IMR-90 (cell line): Measurements from ENCODE around the gene QRFP. TPM values are rescaled to one million over a fixed set of nuclear protein-coding genes. Genes with fewer than 3 reads are reported as not detected.

Source experiments
- ATAC-seq: fragments of 200-7000 bp; cut with Tn5 transposase; 2 replicates; pipeline ENCODE4 v1.9.1; 2020; ENCODE audit warnings: low read depth, mild to moderate bottlenecking, moderate library complexity
- BruUV-seq: library from RNA; stranded (reverse); fragments of 400-500 nt; replicated peaks from 2 replicates; lab custom pipeline; 2021; lab: Mats Ljungman, UMichigan
- CTCF ChIA-PET: fragments of 300-600 bp; formaldehyde crosslinking; extraction: SDS; loops from one replicate; lab custom pipeline; 2021; ENCODE audit warnings: antibody characterized with exemption; lab: Yijun Ruan, JAX
- POLR2A ChIA-PET: fragments of 300-600 bp; sonication (Branson Sonifier 250); formaldehyde crosslinking; loops from one replicate; lab custom pipeline; 2022; ENCODE audit warnings: antibody characterized with exemption; ENCODE audit not compliant: unreplicated experiment; lab: Charles Lee
- DNase-seq: peaks from one replicate; pipeline ENCODE4 v3.0.0; 2013
- H2AFZ ChIP-seq: replicated peaks from 2 replicates; pipeline ENCODE3; 2013; ENCODE audit warnings: low read length, mild to moderate bottlenecking; ENCODE audit not compliant: poor library complexity
- H2AK5ac ChIP-seq: 2 replicates; pipeline ENCODE4 v1.6.1; 2013; ENCODE audit warnings: low read depth, low read length, inconsistent platforms
- H2AK9ac ChIP-seq: replicated peaks from 2 replicates; pipeline ENCODE3; 2013; ENCODE audit warnings: mild to moderate bottlenecking, low read depth, low read length, moderate library complexity; ENCODE audit not compliant: poor library complexity
- H2BK120ac ChIP-seq: 2 replicates; pipeline ENCODE4 v1.6.1; 2013; ENCODE audit warnings: low read depth, low read length, inconsistent platforms
- H2BK15ac ChIP-seq: 3 replicates; pipeline ENCODE4 v1.6.1; 2013; ENCODE audit warnings: low read depth, low read length, inconsistent platforms
- H2BK20ac ChIP-seq: 2 replicates; pipeline ENCODE4 v1.6.1; 2013; ENCODE audit warnings: low read depth, mild to moderate bottlenecking, inconsistent platforms, low read length, moderate library complexity
- H2BK5ac ChIP-seq: 2 replicates; pipeline ENCODE4 v1.6.1; 2013; ENCODE audit warnings: mild to moderate bottlenecking, low read depth, low read length, inconsistent platforms; ENCODE audit not compliant: poor library complexity, severe bottlenecking
- H3K14ac ChIP-seq: replicated peaks from 2 replicates; pipeline ENCODE4 v1.6.1; 2013; ENCODE audit warnings: low read depth, low read length, inconsistent platforms
- H3K18ac ChIP-seq: 2 replicates; pipeline ENCODE4 v1.6.1; 2013; ENCODE audit warnings: low read depth, low read length, control low read depth
- H3K23ac ChIP-seq: 2 replicates; pipeline ENCODE4 v1.6.1; 2013; ENCODE audit warnings: low read depth, low read length, inconsistent platforms
- H3K27ac ChIP-seq: 2 replicates; pipeline ENCODE4 v1.5.1; 2013; ENCODE audit warnings: mild to moderate bottlenecking, control low read depth, low read length; ENCODE audit not compliant: insufficient read depth
- H3K27me3 ChIP-seq: 2 replicates; pipeline ENCODE4 v1.6.1; 2013; ENCODE audit warnings: low read length; ENCODE audit not compliant: control insufficient read depth, insufficient read depth
- H3K36me3 ChIP-seq: 2 replicates; pipeline ENCODE4 v1.6.1; 2013; ENCODE audit warnings: low read length, mixed read lengths; ENCODE audit not compliant: control insufficient read depth, insufficient read depth
- H3K4ac ChIP-seq: 2 replicates; pipeline ENCODE4 v1.6.1; 2013; ENCODE audit warnings: low read depth, low read length, inconsistent platforms
- H3K4me1 ChIP-seq: 2 replicates; pipeline ENCODE4 v1.6.1; 2013; ENCODE audit warnings: low read length, mixed read lengths; ENCODE audit not compliant: control insufficient read depth, insufficient read depth
- H3K4me2 ChIP-seq: 2 replicates; pipeline ENCODE4 v1.6.1; 2013; ENCODE audit warnings: low read depth, mild to moderate bottlenecking, control low read depth, low read length, moderate library complexity
- H3K4me3 ChIP-seq: 2 replicates; pipeline ENCODE4 v1.5.1; 2013; ENCODE audit warnings: low read depth, mild to moderate bottlenecking, control low read depth, low read length, moderate library complexity; ENCODE audit not compliant: insufficient read depth
- H3K56ac ChIP-seq: 2 replicates; pipeline ENCODE4 v1.6.1; 2013; ENCODE audit warnings: low read length, inconsistent platforms; ENCODE audit not compliant: insufficient read depth; ENCODE audit errors: extremely low read depth
- H3K79me1 ChIP-seq, 2 experiments: 2 replicates each; pipeline ENCODE4 v1.6.1; 2013; ENCODE audit warnings: low read length in 2 of 2, inconsistent platforms in 1 of 2, low read depth in 1 of 2
- H3K9ac ChIP-seq: 2 replicates; pipeline ENCODE4 v1.6.1; 2013; ENCODE audit warnings: low read depth, low read length, control low read depth
- H3K9me1 ChIP-seq: 2 replicates; pipeline ENCODE4 v1.6.1; 2013; ENCODE audit warnings: low read length, inconsistent platforms; ENCODE audit not compliant: insufficient read depth
- H3K9me3 ChIP-seq: 2 replicates; pipeline ENCODE4 v1.6.1; 2013; ENCODE audit warnings: low read length; ENCODE audit not compliant: control insufficient read depth, insufficient read depth
- H4K20me1 ChIP-seq: 2 replicates; pipeline ENCODE4 v1.6.1; 2013; ENCODE audit warnings: low read length, inconsistent platforms; ENCODE audit not compliant: insufficient read depth
- H4K5ac ChIP-seq: 2 replicates; pipeline ENCODE4 v1.6.1; 2013; ENCODE audit warnings: mild to moderate bottlenecking, low read depth, low read length, control low read depth
- H4K8ac ChIP-seq, 2 experiments: 2 replicates each; pipeline ENCODE4 v1.6.1; 2013; ENCODE audit warnings: low read depth in 2 of 2, low read length in 2 of 2, control low read depth in 1 of 2, inconsistent platforms in 1 of 2
- H4K91ac ChIP-seq: 2 replicates; pipeline ENCODE4 v1.6.1; 2013; ENCODE audit warnings: low read depth, low read length, inconsistent platforms; ENCODE audit not compliant: insufficient read depth
- CHD1 ChIP-seq: IDR thresholded peaks from 2 replicates; pipeline ENCODE4 v1.6.1; 2012; ENCODE audit warnings: low read depth, low read length, improper control_type of control experiment
- RCOR1 ChIP-seq: IDR thresholded peaks from 2 replicates; pipeline ENCODE4 v1.6.1; 2012; ENCODE audit warnings: mild to moderate bottlenecking, low read length, improper control_type of control experiment; ENCODE audit not compliant: insufficient replicate concordance
- RFX5 ChIP-seq: IDR thresholded peaks from 2 replicates; pipeline ENCODE4 v1.8.0; 2012; ENCODE audit warnings: low read depth, mild to moderate bottlenecking, low read length, moderate library complexity
- SMC3 ChIP-seq: fragments of 150-350 bp; IDR thresholded peaks from 2 replicates; pipeline ENCODE4 v1.6.1; 2016; ENCODE audit warnings: low read depth, mild to moderate bottlenecking, antibody characterized with exemption, low read length, moderate library complexity
- WGBS, 2 experiments: methylation state at CpG; one replicate each; pipeline versions ENCODE4 v1.1.5 to v1.1.7; 2013; ENCODE audit warnings: missing lambda C conversion rate in 2 of 2; ENCODE audit not compliant: insufficient read length in 1 of 2; ENCODE audit errors: extremely low coverage in 2 of 2; 5-methylcytosine and 5-hydroxymethylcytosine counted together
- dilution Hi-C: fragments of 300-500 bp; cut with HindIII; formaldehyde crosslinking; loops from one replicate; pipeline ENCODE4 v1.14.3; 2018; ENCODE audit warnings: low sequenced_read_pairs; ENCODE audit not compliant: unreplicated experiment
- in situ Hi-C: fragments of 300-500 bp; cut with MboI; formaldehyde crosslinking; loops from 3 replicates; pipeline ENCODE4 v1.14.3; 2019; ENCODE audit warnings: low sequenced_read_pairs, inconsistent platforms, mixed read lengths
- intact Hi-C: fragments of 100-400 bp; cut with micrococcal nuclease; formaldehyde crosslinking; loops from 2 replicates; pipeline ENCODE4 v1.10.0; 2022
- polyA plus RNA-seq, 3 experiments: library from polyadenylated mRNA; depleted of rRNA; stranded (reverse); fragments of >200 nt; gene quantifications; 2 replicates each; pipeline ENCODE4 v1.2.3, GENCODE V29; 2012; ENCODE audit warnings: low replicate concordance in 1 of 3
- total RNA-seq: library from RNA; depleted of rRNA; stranded (reverse); fragments of >200 nt; gene quantifications from 2 replicates; pipeline ENCODE4 v1.2.3, GENCODE V29; 2012
- TF ChIP-seq, protein P1 (sequence below): fragments of 150-350 bp; IDR thresholded peaks from 2 replicates; pipeline ENCODE4 v1.6.1; 2017; ENCODE audit warnings: mild to moderate bottlenecking, antibody characterized with exemption, low read length, low read depth

QRFP gene
- total and polyA plus RNA-seq, 2 of the 4 experiments (the other 2 are of a cell fraction) = not detected

DNA sequence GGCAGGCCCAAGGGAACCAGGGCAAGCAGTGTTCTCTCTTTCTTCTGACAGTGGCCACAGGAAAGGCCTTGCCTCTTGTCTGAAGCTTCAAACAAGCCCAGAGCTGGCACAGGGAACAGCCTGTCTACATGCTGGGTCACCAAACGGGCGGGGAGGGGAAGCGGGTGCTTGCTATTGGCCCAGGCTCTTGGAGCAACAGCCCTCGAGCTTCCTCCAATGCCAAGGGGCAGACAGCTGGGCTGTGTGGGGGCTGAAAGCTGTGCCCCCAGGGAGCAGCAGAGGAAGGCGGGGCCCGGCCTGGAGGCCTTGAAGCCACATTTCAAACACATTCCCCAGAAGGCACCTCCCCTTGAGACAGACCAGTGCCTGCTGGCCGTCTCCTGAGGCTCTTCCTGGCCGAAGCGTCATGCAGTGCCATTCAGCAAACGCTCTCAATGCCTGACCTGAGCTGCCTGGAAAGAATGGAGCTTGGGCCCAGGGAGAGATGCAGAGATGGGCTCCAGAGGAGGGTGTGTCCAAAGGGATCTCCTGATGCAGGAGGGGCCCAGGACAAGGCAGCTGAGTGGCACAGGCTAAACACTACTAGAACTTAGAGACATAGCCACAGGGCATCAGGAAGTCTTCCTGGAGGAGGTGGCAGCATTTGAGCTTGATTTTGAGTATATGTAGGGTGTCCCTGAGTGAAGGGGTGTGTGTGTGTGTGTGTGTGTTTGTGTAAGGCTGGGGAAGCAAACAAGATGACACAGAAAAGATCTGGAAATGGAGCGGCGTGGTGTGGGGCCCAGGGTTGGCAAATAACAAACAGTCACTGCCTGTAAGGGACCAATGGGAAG, 39.9 kb upstream of the QRFP start (continued):
- TF ChIP-seq RFX5 = no peak
- TF ChIP-seq CHD1 = no peak
- TF ChIP-seq SMC3 = no peak

- peak overlapping the region; percentile 87; the same call in 2 of the 3 replicates for H2BK15ac ChIP-seq
- TF ChIP-seq RCOR1 = peak; percentile 45
- TF ChIP-seq, protein P1, sequence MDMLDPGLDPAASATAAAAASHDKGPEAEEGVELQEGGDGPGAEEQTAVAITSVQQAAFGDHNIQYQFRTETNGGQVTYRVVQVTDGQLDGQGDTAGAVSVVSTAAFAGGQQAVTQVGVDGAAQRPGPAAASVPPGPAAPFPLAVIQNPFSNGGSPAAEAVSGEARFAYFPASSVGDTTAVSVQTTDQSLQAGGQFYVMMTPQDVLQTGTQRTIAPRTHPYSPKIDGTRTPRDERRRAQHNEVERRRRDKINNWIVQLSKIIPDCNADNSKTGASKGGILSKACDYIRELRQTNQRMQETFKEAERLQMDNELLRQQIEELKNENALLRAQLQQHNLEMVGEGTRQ = peak; percentile 36; the same call in 1 of the 2 replicates
- no peak for TF ChIP-seq RFX5
- ChIA-PET POLR2A (no interaction called here), CTCF (interaction anchor here (0.9 kb wide), 1 partner anchor 69 kb away, joined by 3 read pairs; no protein-coding TSS in a partner anchor)
- H3K27me3 ChIP-seq = peaks cover 14% of the 10 kb centered on the region; the same call in 1 of the 2 replicates
- intact Hi-C loops = loop anchor here (5.0 kb wide), 3 partner anchors 43 to 233 kb away; no protein-coding TSS in a partner anchor
- peak overlapping the region; percentile 25 for H3K18ac ChIP-seq
- H3K23ac ChIP-seq = peak overlapping the region; percentile 85
- peak overlapping the region; percentile 87 for H4K91ac ChIP-seq
- dilution Hi-C loops = no loop called here
- peak overlapping the region; percentile 29; the same call in 1 of the 2 replicates for H4K5ac ChIP-seq
- H4K8ac ChIP-seq = peak overlapping the region; percentile 58 to 90
- peak overlapping the region; percentile 86 for H2BK20ac ChIP-seq
- H3K9me1 ChIP-seq = peaks cover 7% of the 10 kb centered on the region; the same call in 1 of the 2 replicates
- 0 out of 2 replicates have a peak overlapping the region, but pooled peaks have one; percentile 2 for H3K9ac ChIP-seq
- H2AFZ ChIP-seq = peak overlapping the region; percentile 89
- no TSS peak for BruUV-seq
- H2AK9ac ChIP-seq = peak overlapping the region; percentile 92
- 0 out of 4 replicates have a peak, but pooled peaks cover 0 to 3% of the 10 kb centered on the region in 2 experiments for H3K79me1 ChIP-seq
- no peaks in the 10 kb centered on the region for H3K36me3 ChIP-seq
- peaks cover 35% of the 10 kb centered on the region for H3K4me1 ChIP-seq
- no peak overlapping the region for H3K4me3 ChIP-seq
- no peak overlapping the region for H3K4me2 ChIP-seq
- H2AK5ac ChIP-seq = peak overlapping the region; percentile 94
- WGBS, 2 experiments = 87% methylated on average over 3 of the region's 13 CpGs; no CpG with 5 or more reads in 1 of the 2 experiments
- peak overlapping the region; percentile 52 for H3K27ac ChIP-seq
- H3K56ac ChIP-seq = no peak overlapping the region
- H3K14ac ChIP-seq = peak overlapping the region; percentile 72
- in situ Hi-C loops = no loop called here
- no peaks in the 10 kb centered on the region for H3K9me3 ChIP-seq
- peak overlapping the region; percentile 69 for H2BK5ac ChIP-seq
- peaks cover 8% of the 10 kb centered on the region; the same call in 1 of the 2 replicates for H4K20me1 ChIP-seq
- H3K4ac ChIP-seq = peak overlapping the region; percentile 92
- H2BK120ac ChIP-seq = peak overlapping the region; percentile 89
- ATAC-seq (no peak), DNase-seq (peak; percentile 61)
These were observed 39.1 kb upstream of the QRFP start for GRCh38 chr9:130935648-130936271.
